ENCODE results near the gene WWOX.
"Not testable (repeated sequence)": the region's sequence is repeated elsewhere in the genome, so short reads cannot be mapped to it uniquely, and the experiment has no call there.

The WWOX gene

GRCh38 chr16:78514888-78515287 is 415.4 kb downstream of the WWOX start:
- DNase-seq; in situ Hi-C loops (cut with MboI; ENCODE audit: low pct_unique_long_range_greater_than_20kb, low sequenced_read_pairs): not testable (repeated sequence)

GRCh38 chr16:78515421-78515820 is 416.0 kb downstream of the WWOX start:
- in situ Hi-C loops (cut with MboI; ENCODE audit: low pct_unique_long_range_greater_than_20kb, low sequenced_read_pairs): no loop called here
- no peak for DNase-seq

GRCh38 chr16:78516006-78516736 is 416.7 kb downstream of the WWOX start:
- in situ Hi-C loops (cut with MboI; ENCODE audit: low pct_unique_long_range_greater_than_20kb, low sequenced_read_pairs): no loop called here
- DNase-seq: no peak

GRCh38 chr16:78519896-78520295 is 420.4 kb downstream of the WWOX start:
- in situ Hi-C loops (cut with MboI; ENCODE audit: low pct_unique_long_range_greater_than_20kb, low sequenced_read_pairs): no loop called here
- no peak for DNase-seq

GRCh38 chr16:78520470-78520869 is 421.0 kb downstream of the WWOX start:
- DNase-seq: no peak

GRCh38 chr16:78522327-78522726 is 422.9 kb downstream of the WWOX start:
- no peak for DNase-seq
- in situ Hi-C loops (cut with MboI; ENCODE audit: low pct_unique_long_range_greater_than_20kb, low sequenced_read_pairs): no loop called here

More at GRCh38 chr16:78520470-78520869, 421.0 kb downstream of the WWOX start:
- in situ Hi-C loops (cut with MboI; ENCODE audit: low pct_unique_long_range_greater_than_20kb, low sequenced_read_pairs): no loop called here

DNA sequence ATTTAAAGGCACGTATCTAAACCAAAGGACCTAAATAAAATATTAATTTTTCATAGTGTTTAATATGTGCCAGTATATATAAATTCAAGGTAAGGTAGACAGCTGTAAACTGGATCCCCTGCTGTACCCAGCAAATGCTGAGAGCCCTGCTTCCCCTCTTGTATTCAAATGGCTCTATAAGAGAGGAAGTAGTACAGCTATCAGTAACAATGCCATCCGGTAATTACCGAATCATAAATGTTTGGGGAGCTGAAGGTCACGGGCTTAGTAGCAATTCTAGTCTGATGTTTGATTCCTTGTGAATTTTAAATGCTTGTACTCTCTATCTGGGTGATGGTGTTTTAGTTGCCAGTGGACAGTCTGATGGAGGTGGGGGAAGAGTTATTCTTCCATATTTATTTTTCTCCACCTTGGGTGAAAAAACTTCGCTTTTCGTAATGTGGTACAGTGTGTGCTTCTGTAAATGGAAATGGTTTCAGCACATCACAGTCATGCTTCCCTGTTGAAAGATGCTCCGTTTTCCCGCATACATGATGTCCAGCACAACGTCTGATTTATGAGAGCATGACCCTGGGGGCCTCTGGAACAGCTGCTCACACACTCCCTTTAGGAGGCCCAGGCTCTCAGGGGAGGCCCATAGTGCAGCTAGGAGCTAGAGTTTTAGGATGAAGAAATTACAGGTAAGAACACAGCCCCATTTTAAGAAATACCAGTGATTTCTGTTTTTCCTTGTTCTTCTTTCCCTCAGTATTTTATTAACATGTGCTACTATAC is 423.9 kb downstream of the WWOX start:
- DNase-seq: peak; percentile 3
- in situ Hi-C loops (cut with MboI; ENCODE audit: low pct_unique_long_range_greater_than_20kb, low sequenced_read_pairs): no loop called here

DNA sequence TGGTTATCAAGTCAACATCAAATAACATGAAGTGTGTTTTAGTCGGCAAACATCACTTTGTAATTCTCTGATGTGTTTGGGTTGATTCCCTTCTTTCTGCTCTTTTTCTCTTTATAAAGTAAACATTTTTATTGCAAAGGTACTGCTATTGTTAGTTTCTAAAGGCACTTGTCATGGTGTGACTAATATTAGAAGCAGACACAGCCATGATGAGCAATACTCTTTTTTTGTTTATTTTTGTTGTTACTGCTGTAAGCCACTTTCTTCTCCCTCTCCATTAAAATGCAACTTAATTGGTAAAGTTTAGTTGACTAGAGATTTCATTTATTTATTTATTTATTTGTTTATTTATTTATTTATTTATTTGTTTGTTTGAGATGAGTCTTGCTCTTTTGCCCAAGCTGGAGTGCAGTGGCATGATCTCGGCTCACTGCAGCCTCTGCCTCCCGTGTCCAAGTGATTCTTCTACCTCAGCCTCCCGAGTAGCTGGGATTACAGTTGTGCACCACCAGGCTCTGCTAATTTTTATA is 424.7 kb downstream of the WWOX start:
- in situ Hi-C loops (cut with MboI; ENCODE audit: low pct_unique_long_range_greater_than_20kb, low sequenced_read_pairs): no loop called here
- DNase-seq: no peak

DNA sequence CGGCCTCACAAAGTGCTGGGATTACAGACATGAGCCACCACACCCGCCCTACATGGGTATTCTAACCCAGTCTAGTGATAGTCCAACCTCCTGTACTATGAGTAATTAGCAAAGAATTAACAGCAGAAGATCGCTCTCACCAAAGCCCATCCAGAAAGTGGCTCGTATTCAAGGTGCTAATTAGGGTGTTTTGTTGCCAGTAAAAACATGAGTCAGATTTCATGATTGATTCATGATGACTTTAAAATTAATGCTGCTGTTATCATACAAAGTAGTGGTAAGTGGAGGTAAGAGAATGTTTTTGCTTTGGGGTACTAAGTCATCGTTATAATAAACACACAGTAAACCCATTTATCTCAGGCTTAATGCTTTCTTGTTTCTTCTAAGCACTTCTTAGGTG is 428.8 kb downstream of the WWOX start:
- no peak for DNase-seq
- in situ Hi-C loops (cut with MboI; ENCODE audit: low pct_unique_long_range_greater_than_20kb, low sequenced_read_pairs): no loop called here

- no peak for DNase-seq
These were observed 430.4 kb downstream of the WWOX start for GRCh38 chr16:78529881-78530280.

GRCh38 chr16:78530283-78530682 is 430.8 kb downstream of the WWOX start:
- no peak for DNase-seq
- in situ Hi-C loops (cut with MboI; ENCODE audit: low pct_unique_long_range_greater_than_20kb, low sequenced_read_pairs): no loop called here

More at GRCh38 chr16:78529881-78530280, 430.4 kb downstream of the WWOX start:
- in situ Hi-C loops (cut with MboI; ENCODE audit: low pct_unique_long_range_greater_than_20kb, low sequenced_read_pairs): no loop called here

DNA sequence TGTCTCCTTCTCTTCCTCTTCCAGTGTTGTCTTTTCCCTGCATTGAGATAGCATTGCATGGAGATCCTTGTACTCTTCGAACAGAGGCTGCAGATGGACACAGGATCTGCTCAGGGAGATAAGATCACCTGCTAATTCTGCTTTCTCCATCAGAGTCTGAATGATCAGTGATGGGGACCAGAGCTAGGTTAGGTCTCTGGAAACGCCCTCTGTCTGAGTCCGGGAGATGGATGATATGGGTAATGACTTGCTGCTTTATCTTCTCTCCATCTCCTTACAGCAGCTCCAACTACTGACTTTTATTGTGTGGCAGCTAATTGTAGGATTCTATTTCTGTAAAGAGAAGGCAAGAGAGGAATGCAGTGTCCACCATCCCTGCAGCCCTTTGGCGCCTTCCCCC is 435.6 kb downstream of the WWOX start:
- no peak for DNase-seq
- in situ Hi-C loops (cut with MboI; ENCODE audit: low pct_unique_long_range_greater_than_20kb, low sequenced_read_pairs): no loop called here

DNA sequence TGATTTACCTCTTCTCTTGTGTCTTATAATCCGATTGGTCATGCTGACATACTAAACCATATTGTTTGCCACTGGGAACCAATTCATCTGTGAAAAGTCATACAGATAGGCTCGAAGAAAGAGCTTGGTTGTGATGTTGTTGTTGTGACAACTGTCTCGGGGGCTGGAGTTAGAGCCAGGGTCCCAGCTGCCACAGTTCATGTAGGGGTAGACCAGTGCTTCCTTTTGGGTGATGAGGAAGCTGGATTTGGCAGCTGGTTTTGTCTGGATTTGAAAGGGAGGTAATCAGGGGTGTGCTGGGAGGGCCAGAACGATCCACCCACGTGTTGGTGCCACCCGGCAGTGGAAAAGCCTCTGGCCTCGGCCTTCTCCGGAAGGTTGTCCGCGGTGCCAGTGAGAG is 438.1 kb downstream of the WWOX start:
- in situ Hi-C loops (cut with MboI; ENCODE audit: low pct_unique_long_range_greater_than_20kb, low sequenced_read_pairs): no loop called here
- no peak for DNase-seq

DNA sequence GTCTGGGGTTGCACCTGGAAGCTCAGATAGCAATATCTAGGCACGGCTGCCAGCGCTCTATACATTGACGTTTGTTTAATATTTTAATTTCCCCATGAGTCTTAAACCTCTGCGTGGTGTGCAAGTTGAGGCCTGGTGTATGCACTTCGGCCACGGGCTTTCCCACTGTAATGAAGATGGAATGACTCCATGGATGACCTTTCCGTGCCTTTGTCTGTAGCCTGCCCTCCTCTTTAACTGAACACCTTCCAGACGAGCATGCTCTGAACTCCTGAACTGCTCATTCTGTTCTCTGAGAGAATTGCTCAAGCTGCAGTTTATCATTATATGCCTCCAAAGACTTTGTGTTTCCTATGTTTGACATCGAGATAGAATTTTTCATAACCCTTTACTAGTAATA is 438.8 kb downstream of the WWOX start:
- in situ Hi-C loops (cut with MboI; ENCODE audit: low pct_unique_long_range_greater_than_20kb, low sequenced_read_pairs): no loop called here
- no peak for DNase-seq

DNA sequence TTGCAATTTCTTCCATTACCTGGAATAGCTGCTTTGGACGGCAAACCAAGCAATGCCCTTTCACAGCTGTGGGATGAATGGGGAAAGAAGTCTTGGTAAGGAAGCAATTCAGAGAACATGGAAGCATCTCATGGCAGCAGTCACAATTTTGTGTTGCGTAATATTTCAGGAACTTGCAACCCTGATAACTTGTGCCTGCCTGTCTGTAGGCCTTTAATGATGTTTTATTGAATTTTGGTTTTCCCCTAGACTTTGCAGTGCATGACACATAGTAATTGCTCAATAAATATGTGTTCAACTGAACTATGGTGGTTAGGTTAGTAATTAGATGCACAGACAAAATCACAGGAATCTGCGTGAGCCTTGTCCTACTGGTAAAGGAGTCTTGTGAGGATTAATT is 439.5 kb downstream of the WWOX start:
- no peak for DNase-seq
- in situ Hi-C loops (cut with MboI; ENCODE audit: low pct_unique_long_range_greater_than_20kb, low sequenced_read_pairs): no loop called here

GRCh38 chr16:78542419-78542818 is 443.0 kb downstream of the WWOX start:
- no peak for DNase-seq
- in situ Hi-C loops (cut with MboI; ENCODE audit: low pct_unique_long_range_greater_than_20kb, low sequenced_read_pairs): no loop called here

DNA sequence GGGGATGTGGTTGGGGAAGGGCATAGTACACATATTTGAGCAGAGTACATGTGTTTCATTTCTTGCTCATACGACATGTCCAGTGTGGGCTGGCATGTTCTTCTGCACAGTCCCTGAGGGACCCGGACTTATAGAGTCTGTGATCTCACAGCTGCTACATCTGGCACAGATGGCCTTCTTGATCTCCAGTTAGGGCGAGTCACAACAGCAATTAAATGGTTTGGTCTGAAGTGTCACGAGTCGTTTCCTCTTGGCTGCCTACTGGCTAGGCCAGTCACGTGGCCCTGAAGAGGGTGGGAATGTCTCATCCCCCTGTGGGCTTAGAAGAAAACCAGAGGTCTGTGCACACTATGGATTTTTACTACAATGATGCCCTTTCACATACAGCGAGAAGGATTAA is 443.6 kb downstream of the WWOX start:
- DNase-seq: no peak
- in situ Hi-C loops (cut with MboI; ENCODE audit: low pct_unique_long_range_greater_than_20kb, low sequenced_read_pairs): no loop called here

GRCh38 chr16:78549366-78549765 is 449.9 kb downstream of the WWOX start:
- no peak for DNase-seq
- in situ Hi-C loops (cut with MboI; ENCODE audit: low pct_unique_long_range_greater_than_20kb, low sequenced_read_pairs): no loop called here

DNA sequence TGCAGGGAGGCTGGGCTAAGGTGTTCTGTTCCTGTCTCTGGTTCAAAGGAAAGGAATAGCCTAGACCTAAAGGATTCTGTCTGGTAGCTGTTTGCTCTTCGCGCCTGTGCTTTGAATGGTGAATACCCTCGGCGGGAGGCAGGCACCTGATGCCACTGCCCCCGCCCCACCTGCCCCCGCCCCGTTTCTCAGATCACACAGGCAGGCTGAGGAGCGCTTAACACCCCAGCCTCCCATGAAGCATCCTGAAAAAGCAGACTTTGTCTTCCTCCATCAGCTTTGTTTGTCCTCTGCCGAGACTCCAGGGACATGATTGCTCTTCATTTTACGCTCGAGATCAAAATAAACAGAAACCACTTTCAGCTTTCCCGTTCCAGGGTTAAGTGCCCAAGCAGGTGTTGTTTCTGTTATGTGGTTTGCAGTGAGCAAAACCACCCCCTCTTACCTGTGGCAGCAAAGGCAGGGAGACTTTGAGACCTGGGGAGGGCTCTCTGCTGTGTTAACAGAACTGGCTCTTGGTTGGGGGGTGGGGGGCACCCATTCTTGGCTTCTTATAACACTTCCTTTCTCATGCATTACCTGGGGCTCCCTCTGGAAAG is 452.1 kb downstream of the WWOX start:
- DNase-seq: no peak
- in situ Hi-C loops (cut with MboI; ENCODE audit: low pct_unique_long_range_greater_than_20kb, low sequenced_read_pairs): no loop called here

DNA sequence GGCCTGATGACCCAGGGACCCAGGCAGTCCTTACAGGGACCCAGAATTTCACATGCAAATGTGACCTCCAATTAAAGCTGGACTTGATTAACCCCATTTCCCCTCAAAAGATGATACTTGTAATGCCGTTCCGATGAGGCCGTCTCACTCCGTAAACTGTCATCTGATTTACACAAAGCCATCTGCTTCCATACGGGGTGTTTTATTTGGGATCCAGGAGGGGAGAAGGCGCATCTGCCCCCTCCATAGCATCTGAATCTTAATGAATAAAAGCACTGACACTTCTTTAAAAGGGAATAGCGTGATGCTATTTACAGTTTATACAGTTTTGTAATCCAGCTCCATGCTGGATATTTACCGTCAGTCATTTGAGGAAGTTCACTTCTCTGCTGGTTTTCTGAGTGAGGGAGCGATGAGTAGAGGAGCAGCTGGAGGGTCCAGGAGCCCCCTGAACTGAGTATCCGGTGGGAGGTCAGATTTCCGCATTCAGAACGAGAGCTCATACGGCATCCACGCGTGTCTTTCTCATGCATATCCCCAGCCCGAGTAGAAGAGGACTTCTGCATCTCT is 452.7 kb downstream of the WWOX start:
- in situ Hi-C loops (cut with MboI; ENCODE audit: low pct_unique_long_range_greater_than_20kb, low sequenced_read_pairs): no loop called here
- no peak for DNase-seq
